SJSA1 (cell line): ENCODE data around the gene RSPRY1. TPM values are rescaled to one million over a fixed set of nuclear protein-coding genes. Genes with fewer than 3 reads are reported as not detected.

ENCODE experiments used
- DNase-seq, 2 experiments: peaks; one replicate each; pipeline ENCODE4 v3.0.0-alpha.2; 2015 to 2020; ENCODE audit warnings: low spot score in 2 of 2, low read depth in 1 of 2
- H3K27ac ChIP-seq: fragments of 250-450 bp; sonication (Bioruptor Pico); 2 replicates; pipeline ENCODE4 v1.5.1; 2020; ENCODE audit warnings: mild to moderate bottlenecking, moderate library complexity
- H3K27me3 ChIP-seq: fragments of 250-450 bp; sonication (Bioruptor Pico); replicated peaks from 2 replicates; pipeline ENCODE4 v1.5.1; 2020; ENCODE audit warnings: mild to moderate bottlenecking, moderate library complexity
- H3K36me3 ChIP-seq: fragments of 250-450 bp; sonication (Bioruptor Pico); 2 replicates; pipeline ENCODE4 v1.5.1; 2020; ENCODE audit warnings: mild to moderate bottlenecking
- H3K4me1 ChIP-seq: fragments of 250-450 bp; sonication (Bioruptor Pico); replicated peaks from 2 replicates; pipeline ENCODE4 v1.6.1; 2021; ENCODE audit warnings: mild to moderate bottlenecking
- H3K4me3 ChIP-seq: fragments of 250-450 bp; sonication (Bioruptor Pico); 2 replicates; pipeline ENCODE4 v1.5.1; 2020; ENCODE audit warnings: mild to moderate bottlenecking
- H3K9me3 ChIP-seq: fragments of 250-450 bp; sonication (Bioruptor Pico); replicated peaks from 2 replicates; pipeline ENCODE4 v1.5.1; 2020; ENCODE audit warnings: mild to moderate bottlenecking
- total RNA-seq: library from RNA; depleted of rRNA; stranded (reverse); fragments of >200 nt; shearing (Covaris generic); gene quantifications from 2 replicates; pipeline ENCODE4 v1.2.3, GENCODE V29; 2014

RSPRY1 gene
- total RNA-seq, 1 experiment from 2014 or later, result 40.2 TPM

GRCh38 chr16:57252148-57252721 lies 66.1 kb downstream of the RSPRY1 start:
- no peak overlapping the region for H3K27ac ChIP-seq
- no peak overlapping the region for H3K4me3 ChIP-seq
- no peaks in the 10 kb centered on the region for H3K4me1 ChIP-seq
- H3K27me3 ChIP-seq, result no peaks in the 10 kb centered on the region
- peaks cover 46% of the 10 kb centered on the region for H3K36me3 ChIP-seq
- no peak for DNase-seq
- H3K9me3 ChIP-seq, result no peaks in the 10 kb centered on the region

GRCh38 chr16:57253466-57253865 lies 67.3 kb downstream of the RSPRY1 start:
- Histone ChIP-seq H3K4me1 (no peaks in the 10 kb centered on the region), H3K9me3 (no peaks in the 10 kb centered on the region), H3K36me3 (peaks cover 38% of the 10 kb centered on the region), H3K27me3 (no peaks in the 10 kb centered on the region), H3K27ac (no peak overlapping the region), H3K4me3 (no peak overlapping the region)
- DNase-seq, result no peak

GRCh38 chr16:57255686-57256415 lies 69.7 kb downstream of the RSPRY1 start:
- DNase-seq, result no peak
- Histone ChIP-seq H3K4me1 (peaks cover 11% of the 10 kb centered on the region), H3K4me3 (no peak overlapping the region), H3K27ac (no peak overlapping the region), H3K36me3 (peaks cover 20% of the 10 kb centered on the region), H3K27me3 (no peaks in the 10 kb centered on the region), H3K9me3 (no peaks in the 10 kb centered on the region)

GRCh38 chr16:57256601-57257395 lies 70.7 kb downstream of the RSPRY1 start:
- H3K9me3 ChIP-seq, result no peaks in the 10 kb centered on the region

GRCh38 chr16:57257455-57258070 lies 71.4 kb downstream of the RSPRY1 start:
- peaks cover 10% of the 10 kb centered on the region for H3K36me3 ChIP-seq
- H3K4me3 ChIP-seq, result no peak overlapping the region
- no peaks in the 10 kb centered on the region for H3K27me3 ChIP-seq
- no peaks in the 10 kb centered on the region for H3K9me3 ChIP-seq
- peaks cover 11% of the 10 kb centered on the region for H3K4me1 ChIP-seq
- no peak overlapping the region for H3K27ac ChIP-seq
- DNase-seq, result no peak

More at GRCh38 chr16:57256601-57257395, 70.7 kb downstream of the RSPRY1 start:
- no peak for DNase-seq
- H3K36me3 ChIP-seq, result peaks cover 17% of the 10 kb centered on the region
- no peaks in the 10 kb centered on the region for H3K27me3 ChIP-seq
- no peak overlapping the region for H3K27ac ChIP-seq
- H3K4me3 ChIP-seq, result no peak overlapping the region
- H3K4me1 ChIP-seq, result peaks cover 11% of the 10 kb centered on the region

- Histone ChIP-seq H3K27me3 (no peaks in the 10 kb centered on the region), H3K36me3 (peaks cover 4% of the 10 kb centered on the region; the same call in 1 of the 2 replicates), H3K27ac (no peak overlapping the region), H3K9me3 (no peaks in the 10 kb centered on the region), H3K4me1 (peaks cover 11% of the 10 kb centered on the region), H3K4me3 (no peak overlapping the region)
- no peak for DNase-seq
These were observed 72.2 kb downstream of the RSPRY1 start for GRCh38 chr16:57258226-57258909.

- Histone ChIP-seq H3K9me3 (no peaks in the 10 kb centered on the region), H3K27ac (no peak overlapping the region), H3K27me3 (no peaks in the 10 kb centered on the region), H3K4me1 (peaks cover 11% of the 10 kb centered on the region), H3K36me3 (peaks cover 3% of the 10 kb centered on the region; the same call in 1 of the 2 replicates), H3K4me3 (no peak overlapping the region)
- DNase-seq, result no peak
These were observed 72.9 kb downstream of the RSPRY1 start for GRCh38 chr16:57258910-57259475.

- Histone ChIP-seq H3K4me3 (no peak overlapping the region), H3K36me3 (no peaks in the 10 kb centered on the region), H3K9me3 (no peaks in the 10 kb centered on the region), H3K27ac (peak overlapping the region; percentile 41; the same call in 1 of the 2 replicates), H3K27me3 (no peaks in the 10 kb centered on the region), H3K4me1 (peaks cover 11% of the 10 kb centered on the region)
- peak; percentile 69 to 72 for DNase-seq
These were observed 74.3 kb downstream of the RSPRY1 start for GRCh38 chr16:57260294-57260929.

- Histone ChIP-seq H3K27ac (no peak overlapping the region), H3K9me3 (no peaks in the 10 kb centered on the region), H3K36me3 (no peaks in the 10 kb centered on the region), H3K27me3 (no peaks in the 10 kb centered on the region), H3K4me1 (peaks cover 15% of the 10 kb centered on the region), H3K4me3 (no peak overlapping the region)
- DNase-seq, result no peak
These were observed 75.7 kb downstream of the RSPRY1 start for GRCh38 chr16:57261806-57262205.

GRCh38 chr16:57262841-57263540 lies 76.9 kb downstream of the RSPRY1 start:
- no peak overlapping the region for H3K27ac ChIP-seq
- no peaks in the 10 kb centered on the region for H3K36me3 ChIP-seq
- no peaks in the 10 kb centered on the region for H3K9me3 ChIP-seq

GRCh38 chr16:57263541-57264351 lies 77.6 kb downstream of the RSPRY1 start:
- H3K27me3 ChIP-seq, result no peaks in the 10 kb centered on the region
- H3K4me3 ChIP-seq, result no peak overlapping the region
- H3K9me3 ChIP-seq, result no peaks in the 10 kb centered on the region
- no peak for DNase-seq
- no peak overlapping the region for H3K27ac ChIP-seq
- peaks cover 15% of the 10 kb centered on the region for H3K4me1 ChIP-seq
- no peaks in the 10 kb centered on the region for H3K36me3 ChIP-seq

More at GRCh38 chr16:57262841-57263540, 76.9 kb downstream of the RSPRY1 start:
- no peaks in the 10 kb centered on the region for H3K27me3 ChIP-seq
- H3K4me1 ChIP-seq, result peaks cover 15% of the 10 kb centered on the region
- no peak for DNase-seq
- H3K4me3 ChIP-seq, result no peak overlapping the region
